GM12801 (cell line): ENCODE data around the gene NUDCD3.

ENCODE experiments used
- CTCF ChIP-seq: IDR thresholded peaks from one replicate; pipeline ENCODE4 v1.5.1; 2011; ENCODE audit warnings: control low read depth; ENCODE audit not compliant: insufficient read length; ENCODE audit errors: extremely low read depth

NUDCD3 gene

DNA sequence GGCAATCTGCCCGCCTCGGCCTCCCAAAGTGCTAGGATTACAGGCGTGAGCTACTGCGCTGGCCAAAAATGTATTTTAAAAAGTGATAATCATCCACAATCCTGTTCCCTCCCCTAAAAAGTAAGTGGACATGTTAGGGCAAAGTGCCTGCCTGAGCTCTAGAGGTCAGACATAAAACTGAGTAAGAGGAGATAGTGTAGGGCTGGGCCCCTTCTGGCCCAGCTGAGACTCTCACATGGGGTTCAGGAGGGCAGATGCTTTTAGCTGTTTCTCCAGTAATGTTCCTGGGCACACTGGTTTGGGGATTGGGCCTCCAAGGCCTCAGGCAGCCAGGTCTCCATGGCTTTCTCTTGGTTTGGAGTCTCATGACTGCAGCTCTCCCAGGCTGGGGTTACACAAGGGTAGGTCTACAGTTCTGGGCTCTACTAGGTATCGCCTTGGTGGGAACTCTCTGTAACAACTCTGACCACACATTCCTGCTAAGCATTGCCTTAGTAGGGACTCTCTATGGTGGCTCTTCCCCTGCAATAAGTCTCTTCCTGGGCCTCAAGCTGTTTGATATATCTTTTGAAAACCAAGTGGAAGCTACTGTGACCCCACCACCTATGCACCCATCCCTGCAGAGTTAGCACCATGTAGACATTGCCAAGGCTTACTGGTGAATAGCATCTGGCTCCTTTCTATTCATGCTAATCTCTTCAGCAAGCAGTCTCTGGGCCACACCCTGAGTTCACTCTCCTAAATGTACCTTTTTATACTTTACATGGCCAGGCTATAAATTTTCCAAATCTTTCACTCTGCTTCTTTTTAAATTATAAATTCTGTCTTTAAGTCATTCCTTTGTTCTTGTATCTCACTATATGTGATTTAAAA is 6.9 kb upstream of the NUDCD3 start:
- TF ChIP-seq CTCF: no peak

GRCh38 chr7:44496385-44496784 is 5.9 kb upstream of the NUDCD3 start:
- no peak for TF ChIP-seq CTCF

- no peak for TF ChIP-seq CTCF
Observed at GRCh38 chr7:44494960-44495359, 4.5 kb upstream of the NUDCD3 start.

DNA sequence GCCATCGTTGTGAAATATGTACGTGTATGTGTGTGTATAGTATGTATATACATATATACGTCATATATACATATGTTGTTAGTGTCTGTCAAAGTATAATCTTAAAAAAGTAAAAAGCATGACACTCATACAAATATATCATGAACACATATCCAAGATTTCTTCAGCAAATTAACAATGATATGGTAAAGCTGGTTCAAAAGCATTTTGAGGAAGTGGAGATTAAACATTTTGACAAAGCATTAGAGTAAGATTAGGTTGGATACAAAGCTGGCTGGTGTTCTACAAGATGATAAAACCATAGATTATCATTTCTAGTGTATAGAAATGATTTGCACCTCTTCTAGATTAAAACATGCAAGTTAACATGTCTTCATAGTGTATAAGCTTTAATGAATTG is 771 bp upstream of the NUDCD3 start:
- no peak for TF ChIP-seq CTCF

GRCh38 chr7:44489955-44490350 is 505 bp downstream of the NUDCD3 start:
- TF ChIP-seq CTCF: no peak

- no peak for TF ChIP-seq CTCF
Observed at GRCh38 chr7:44488955-44489354, 1.5 kb downstream of the NUDCD3 start.

- no peak for TF ChIP-seq CTCF
Observed at GRCh38 chr7:44486693-44487092, 3.8 kb downstream of the NUDCD3 start.
